Esophagus muscularis mucosa (tissue), 4 donors: ENCODE measurements around the gene SLC9A1. TPM values are rescaled to one million over a fixed set of nuclear protein-coding genes. Genes with fewer than 3 reads are reported as not detected.

Source experiments
- DNase-seq: peaks from one replicate; pipeline ENCODE4 v3.0.0-alpha.2; 2017; ENCODE audit errors: extremely low spot score
- H3K27ac ChIP-seq, 4 donors: fragments of 200-600 bp; sonication (generic); replicated peaks in 1 of 4; 1 replicate in 3 of 4; 2 replicates in 1 of 4; pipeline ENCODE4 v1.5.1; 2016 to 2019; ENCODE audit warnings: mild to moderate bottlenecking in 1 of 4
- H3K27me3 ChIP-seq, 4 donors: fragments of 200-600 bp; sonication (generic); one replicate each; pipeline versions ENCODE4 v1.5.1 to v1.6.0; 2016 to 2019
- H3K36me3 ChIP-seq, 4 donors: fragments of 200-600 bp; sonication (generic); one replicate each; pipeline ENCODE4 v1.5.1; 2016 to 2019
- H3K4me1 ChIP-seq, 4 donors: fragments of 200-600 bp; sonication (generic); one replicate each; pipeline ENCODE4 v1.5.1; 2016 to 2019
- H3K4me3 ChIP-seq, 4 donors: fragments of 200-600 bp; sonication (generic); 1 replicate in 2 of 4; 2 replicates in 2 of 4; pipeline ENCODE4 v1.5.1; 2016 to 2019; ENCODE audit warnings: mild to moderate bottlenecking in 4 of 4, moderate library complexity in 1 of 4
- H3K9me3 ChIP-seq, 4 donors: fragments of 200-600 bp; sonication (generic); 1 replicate in 3 of 4; 2 replicates in 1 of 4; pipeline ENCODE4 v1.5.1; 2016 to 2019
- EP300 ChIP-seq: sonication (generic); formaldehyde crosslinking; IDR thresholded peaks from one replicate; pipeline ENCODE4 v1.6.1; 2017; ENCODE audit warnings: antibody characterized with exemption
- POLR2A ChIP-seq: fragments of 450-650 bp; IDR thresholded peaks from one replicate; pipeline ENCODE4 v1.6.1; 2017; ENCODE audit warnings: antibody characterized with exemption, moderate library complexity, mild to moderate bottlenecking, low read depth
- POLR2AphosphoS5 ChIP-seq, 2 donors: sonication (generic); formaldehyde crosslinking; IDR thresholded peaks; one replicate each; pipeline ENCODE4 v1.6.1; 2017; ENCODE audit warnings: antibody characterized with exemption in 2 of 2
- WGBS: methylation state at CpG from one replicate; pipeline ENCODE4 v1.1.5; 2018; 5-methylcytosine and 5-hydroxymethylcytosine counted together
- intact Hi-C: fragments of 100-400 bp; cut with DNase I; formaldehyde crosslinking; loops from one replicate; pipeline ENCODE4 v1.15.1; 2023
- total RNA-seq, 4 donors: library from RNA; depleted of rRNA; stranded (reverse); fragments of >200 nt; gene quantifications; one replicate each; pipeline versions ENCODE4 v1.1.0 to v1.2.1, GENCODE V29; 2016
- TF ChIP-seq, protein P1 (sequence below), 3 experiments: fragments of 200-600 bp in 2 of 3; fragments of 450-650 bp in 1 of 3; sonication (generic) in 2 of 3; IDR thresholded peaks; one replicate each; pipeline ENCODE4 v1.5.1; 2017 to 2019; ENCODE audit warnings: antibody characterized with exemption in 3 of 3, mild to moderate bottlenecking in 2 of 3, moderate library complexity in 1 of 3

SLC9A1 gene
- total RNA-seq, 4 donors from 2014 or later, result 8.3 to 29.2 (median 11.4) TPM

DNA sequence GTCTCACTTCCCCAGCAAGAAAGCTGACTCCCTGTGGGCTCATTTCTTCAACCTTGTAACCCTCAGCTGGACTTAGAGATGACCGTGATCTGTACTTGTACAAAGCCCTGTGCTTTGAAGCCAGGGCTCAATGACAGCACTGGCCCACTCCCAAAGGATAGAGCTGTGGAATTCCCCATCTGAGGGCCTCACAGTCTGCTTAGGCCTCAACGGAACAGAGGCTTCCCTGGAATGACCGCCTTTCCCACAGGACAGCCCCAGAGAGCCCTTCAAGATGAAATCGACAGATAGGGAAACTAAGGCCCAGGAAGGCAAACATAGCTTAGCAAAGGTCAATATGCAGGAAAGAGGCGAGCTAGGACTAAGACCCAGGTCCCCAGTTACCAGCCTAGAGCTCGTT is 11.5 kb downstream of the SLC9A1 start:
- no peaks in the 10 kb centered on the region for H3K9me3 ChIP-seq
- TF ChIP-seq EP300 (no peak), POLR2AphosphoS5 (IDR thresholded peaks at IDR 0.05) (no peak), POLR2A (no peak)
- TF ChIP-seq, protein P1, sequence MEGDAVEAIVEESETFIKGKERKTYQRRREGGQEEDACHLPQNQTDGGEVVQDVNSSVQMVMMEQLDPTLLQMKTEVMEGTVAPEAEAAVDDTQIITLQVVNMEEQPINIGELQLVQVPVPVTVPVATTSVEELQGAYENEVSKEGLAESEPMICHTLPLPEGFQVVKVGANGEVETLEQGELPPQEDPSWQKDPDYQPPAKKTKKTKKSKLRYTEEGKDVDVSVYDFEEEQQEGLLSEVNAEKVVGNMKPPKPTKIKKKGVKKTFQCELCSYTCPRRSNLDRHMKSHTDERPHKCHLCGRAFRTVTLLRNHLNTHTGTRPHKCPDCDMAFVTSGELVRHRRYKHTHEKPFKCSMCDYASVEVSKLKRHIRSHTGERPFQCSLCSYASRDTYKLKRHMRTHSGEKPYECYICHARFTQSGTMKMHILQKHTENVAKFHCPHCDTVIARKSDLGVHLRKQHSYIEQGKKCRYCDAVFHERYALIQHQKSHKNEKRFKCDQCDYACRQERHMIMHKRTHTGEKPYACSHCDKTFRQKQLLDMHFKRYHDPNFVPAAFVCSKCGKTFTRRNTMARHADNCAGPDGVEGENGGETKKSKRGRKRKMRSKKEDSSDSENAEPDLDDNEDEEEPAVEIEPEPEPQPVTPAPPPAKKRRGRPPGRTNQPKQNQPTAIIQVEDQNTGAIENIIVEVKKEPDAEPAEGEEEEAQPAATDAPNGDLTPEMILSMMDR (IDR thresholded peaks at IDR 0.05), result no peak
- intact Hi-C loops, result no loop called here
- peaks cover 45 to 70% (median 53%) of the 10 kb centered on the region in 4 donors for H3K4me1 ChIP-seq
- no peak for DNase-seq
- H3K36me3 ChIP-seq, result no peaks in the 10 kb centered on the region
- 60% methylated on average over 6 of the region's 6 CpGs for WGBS
- H3K4me3 ChIP-seq, result no peak overlapping the region
- no peaks in the 10 kb centered on the region for H3K27me3 ChIP-seq
- H3K27ac ChIP-seq, result no peak overlapping the region

DNA sequence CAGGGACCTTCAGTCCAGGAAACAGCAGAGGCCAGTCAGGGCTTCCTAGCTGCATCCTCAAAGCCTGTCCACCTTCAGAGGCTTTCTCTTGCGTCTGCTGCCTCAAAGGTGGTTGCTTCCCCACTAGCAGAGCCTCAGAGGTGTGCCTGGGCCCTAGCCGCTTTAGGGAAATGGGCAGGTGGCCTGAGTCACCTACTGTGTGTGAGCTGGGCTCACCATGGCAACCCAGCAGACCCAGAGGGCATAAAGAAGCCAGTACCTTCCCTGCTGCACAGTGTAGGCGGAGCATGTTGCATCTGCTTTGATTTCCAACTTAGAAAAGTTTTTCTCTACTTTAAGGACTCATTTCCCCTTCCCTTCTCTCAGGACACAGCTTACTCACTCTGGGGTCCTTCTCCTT is 12.5 kb downstream of the SLC9A1 start:
- Histone ChIP-seq H3K4me3 (no peak overlapping the region), H3K4me1 (peaks cover 54 to 77% (median 62%) of the 10 kb centered on the region in 4 donors), H3K9me3 (no peaks in the 10 kb centered on the region), H3K36me3 (no peaks in the 10 kb centered on the region), H3K27ac (no peak overlapping the region), H3K27me3 (no peaks in the 10 kb centered on the region)
- no peak for TF ChIP-seq EP300
- TF ChIP-seq POLR2AphosphoS5 (IDR thresholded peaks at IDR 0.05), result no peak
- intact Hi-C loops, result no loop called here
- WGBS, result 98% methylated on average over 3 of the region's 3 CpGs
- no peak for DNase-seq

DNA sequence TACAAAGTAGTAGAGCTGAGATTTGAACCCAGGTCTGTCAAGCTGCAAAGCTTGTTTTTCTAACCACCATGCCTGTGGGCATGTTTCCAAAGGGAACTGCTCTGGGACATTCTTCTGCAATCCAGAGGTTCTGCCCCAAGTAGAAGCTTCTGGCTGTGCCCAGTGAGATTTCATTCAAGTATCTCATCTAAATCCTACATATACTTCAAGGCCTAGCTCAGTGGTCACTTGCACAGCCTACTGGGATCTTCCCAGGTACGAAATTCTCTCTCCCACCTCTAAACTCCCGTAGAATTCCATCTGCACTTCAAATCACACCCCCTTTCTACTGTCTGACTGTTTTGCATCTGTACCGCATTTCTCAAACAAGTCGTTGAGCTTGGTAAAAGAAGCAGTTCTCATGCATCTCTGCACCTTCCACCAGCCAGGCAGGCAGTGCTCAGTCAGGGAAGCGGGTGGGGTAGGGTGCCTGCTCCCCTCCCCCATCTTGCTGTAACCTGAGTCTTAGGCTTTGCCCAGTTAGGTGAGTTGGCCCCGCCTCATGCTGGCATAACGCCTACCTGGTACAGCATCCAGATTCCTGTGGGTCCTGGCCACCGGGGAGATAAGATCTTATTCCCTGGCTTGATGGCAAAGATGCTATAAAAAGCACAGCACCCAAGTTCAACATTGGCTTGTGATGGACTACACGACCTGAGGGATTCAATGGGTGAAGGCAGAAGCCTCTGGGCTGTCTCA is 13.5 kb downstream of the SLC9A1 start:
- H3K27ac ChIP-seq, result no peak overlapping the region
- WGBS, result 87% methylated on average over 5 of the region's 9 CpGs
- no peak for TF ChIP-seq POLR2AphosphoS5 (IDR thresholded peaks at IDR 0.05)
- no peak for TF ChIP-seq POLR2A
- no peak for TF ChIP-seq EP300
- TF ChIP-seq, protein P1 (IDR thresholded peaks at IDR 0.05), result no peak
- peaks cover 63 to 86% (median 70%) of the 10 kb centered on the region in 4 donors for H3K4me1 ChIP-seq
- H3K9me3 ChIP-seq, result no peaks in the 10 kb centered on the region
- intact Hi-C loops, result no loop called here
- no peaks in the 10 kb centered on the region for H3K36me3 ChIP-seq
- H3K4me3 ChIP-seq, result no peak overlapping the region
- H3K27me3 ChIP-seq, result no peaks in the 10 kb centered on the region
- DNase-seq, result no peak

DNA sequence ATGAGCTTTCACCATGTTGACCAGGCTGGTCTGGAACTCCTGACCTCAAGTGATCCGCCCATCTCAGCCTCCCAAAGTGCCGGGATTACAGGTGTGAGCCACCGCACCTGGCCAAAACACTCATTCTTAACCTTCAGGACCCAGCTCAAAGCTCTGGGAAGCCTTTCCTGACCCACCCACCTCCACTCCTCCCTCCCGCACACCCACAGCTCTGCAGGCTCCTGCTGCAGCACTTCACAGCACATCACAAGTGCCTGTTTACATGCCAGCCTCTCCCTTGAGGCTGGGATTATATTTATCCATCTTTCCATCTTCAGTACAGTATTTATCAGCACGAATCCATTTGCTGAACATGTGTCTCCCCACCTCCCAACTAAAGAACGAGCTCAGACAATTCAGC is 14.9 kb downstream of the SLC9A1 start:
- no peak for TF ChIP-seq POLR2AphosphoS5 (IDR thresholded peaks at IDR 0.05)
- no peak for TF ChIP-seq EP300
- TF ChIP-seq, protein P1 (IDR thresholded peaks at IDR 0.05), result no peak
- TF ChIP-seq POLR2A, result no peak
- H3K27ac ChIP-seq, result no peak overlapping the region
- H3K9me3 ChIP-seq, result no peaks in the 10 kb centered on the region
- H3K4me3 ChIP-seq, result no peak overlapping the region
- H3K36me3 ChIP-seq, result no peaks in the 10 kb centered on the region
- DNase-seq, result no peak
- 91% methylated on average over 6 of the region's 6 CpGs for WGBS
- peaks cover 58 to 77% (median 62%) of the 10 kb centered on the region in 4 donors for H3K4me1 ChIP-seq
- no peaks in the 10 kb centered on the region for H3K27me3 ChIP-seq
- intact Hi-C loops, result no loop called here

DNA sequence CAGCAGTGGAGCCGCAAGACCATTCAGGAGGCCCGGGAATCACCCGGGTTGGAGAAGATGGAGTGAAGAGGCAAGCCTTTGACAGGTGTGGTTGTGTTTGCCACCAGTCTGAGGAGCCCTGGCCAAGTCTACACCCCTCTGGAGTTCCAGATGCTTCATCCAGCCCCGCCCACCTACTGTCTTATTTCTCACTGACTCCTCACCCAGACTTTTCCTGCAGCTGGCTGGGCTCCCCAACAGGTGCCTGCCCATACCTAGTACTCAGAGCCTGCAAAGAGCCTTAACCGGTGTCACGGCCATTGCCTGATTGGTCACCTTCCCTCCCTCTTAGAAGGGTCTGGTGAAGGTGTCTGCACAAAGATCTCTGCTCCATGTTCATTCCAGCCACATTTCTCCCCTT is 16.0 kb downstream of the SLC9A1 start:
- no peaks in the 10 kb centered on the region for H3K9me3 ChIP-seq
- no peak overlapping the region for H3K4me3 ChIP-seq
- no peak for DNase-seq
- WGBS, result 96% methylated on average over 3 of the region's 6 CpGs
- no peak overlapping the region for H3K27ac ChIP-seq
- TF ChIP-seq POLR2AphosphoS5 (IDR thresholded peaks at IDR 0.05) (no peak), POLR2A (no peak), EP300 (no peak)
- TF ChIP-seq, protein P1 (IDR thresholded peaks at IDR 0.05), result no peak
- H3K4me1 ChIP-seq, result peaks cover 56 to 68% (median 60%) of the 10 kb centered on the region in 4 donors
- intact Hi-C loops, result no loop called here
- no peaks in the 10 kb centered on the region for H3K27me3 ChIP-seq
- H3K36me3 ChIP-seq, result peaks cover 0 to 2% (median 0%) of the 10 kb centered on the region in 4 donors
